Kidney epithelial cell (primary cell): ENCODE results near the gene ELP6. TPM values are rescaled to one million over a fixed set of nuclear protein-coding genes. Genes with fewer than 3 reads are reported as not detected.

Experiments used
- DNase-seq: peaks from one replicate; pipeline ENCODE4 v3.0.0-alpha.2; 2010; ENCODE audit warnings: low read depth
- H3K27me3 ChIP-seq: 2 replicates; pipeline ENCODE4 v1.6.0; 2011; ENCODE audit warnings: low read length; ENCODE audit not compliant: control insufficient read depth, insufficient read depth
- H3K36me3 ChIP-seq: 2 replicates; pipeline ENCODE4 v1.5.1; 2011; ENCODE audit warnings: low read length; ENCODE audit not compliant: control insufficient read depth, insufficient read depth
- H3K4me3 ChIP-seq: 2 replicates; pipeline ENCODE4 v1.5.1; 2011; ENCODE audit warnings: low read depth, mild to moderate bottlenecking, control low read depth, low read length
- total RNA-seq: library from RNA; depleted of rRNA; stranded (reverse); fragments of >200 nt; gene quantifications from 2 replicates; pipeline ENCODE4 v1.2.3, GENCODE V29; 2015
- TF ChIP-seq, protein P1 (sequence below): IDR thresholded peaks from 2 replicates; pipeline ENCODE4 v1.5.1; 2011; ENCODE audit warnings: mild to moderate bottlenecking, moderate library complexity, low read length, control low read depth, inconsistent platforms; ENCODE audit not compliant: insufficient read depth, poor library complexity, severe bottlenecking

ELP6 gene
- total RNA-seq, 1 donor from 2014 or later: 29.5 TPM

DNA sequence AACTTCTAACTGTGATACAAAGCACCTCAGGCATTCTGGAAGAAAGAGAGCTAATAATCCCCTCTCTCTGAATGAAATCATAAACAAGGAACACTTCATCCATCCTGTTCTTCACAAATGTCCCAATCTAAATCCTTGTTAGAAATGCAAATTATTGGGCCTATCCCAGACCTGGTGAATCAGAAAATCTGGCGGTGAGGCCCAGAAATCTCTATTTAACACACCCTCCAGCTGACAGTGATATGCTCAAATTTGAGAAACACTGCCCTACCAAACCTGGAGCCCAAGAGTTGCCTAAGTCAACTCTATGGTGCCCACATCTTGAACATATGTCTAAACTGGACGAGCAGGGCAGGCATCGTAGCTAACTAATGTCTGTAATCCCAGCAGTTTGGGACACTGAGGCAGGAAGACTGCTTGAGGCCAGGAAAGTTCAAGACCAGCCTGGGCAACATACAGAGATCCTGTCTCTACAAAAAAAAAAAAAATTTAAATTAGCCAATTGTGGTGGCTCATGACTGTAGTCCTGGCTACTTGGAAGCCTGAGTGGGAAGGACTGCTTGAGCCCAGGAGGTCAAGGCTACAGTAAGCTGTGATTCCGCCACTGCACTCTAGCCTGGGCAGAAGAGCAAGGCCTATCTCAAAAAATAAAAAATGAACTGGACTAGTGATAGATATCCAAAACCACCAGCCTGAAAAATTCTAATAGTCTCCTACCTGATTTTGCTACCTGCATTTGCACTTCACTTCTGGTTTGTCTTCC lies 60.9 kb downstream of the ELP6 start:
- TF ChIP-seq, protein P1, sequence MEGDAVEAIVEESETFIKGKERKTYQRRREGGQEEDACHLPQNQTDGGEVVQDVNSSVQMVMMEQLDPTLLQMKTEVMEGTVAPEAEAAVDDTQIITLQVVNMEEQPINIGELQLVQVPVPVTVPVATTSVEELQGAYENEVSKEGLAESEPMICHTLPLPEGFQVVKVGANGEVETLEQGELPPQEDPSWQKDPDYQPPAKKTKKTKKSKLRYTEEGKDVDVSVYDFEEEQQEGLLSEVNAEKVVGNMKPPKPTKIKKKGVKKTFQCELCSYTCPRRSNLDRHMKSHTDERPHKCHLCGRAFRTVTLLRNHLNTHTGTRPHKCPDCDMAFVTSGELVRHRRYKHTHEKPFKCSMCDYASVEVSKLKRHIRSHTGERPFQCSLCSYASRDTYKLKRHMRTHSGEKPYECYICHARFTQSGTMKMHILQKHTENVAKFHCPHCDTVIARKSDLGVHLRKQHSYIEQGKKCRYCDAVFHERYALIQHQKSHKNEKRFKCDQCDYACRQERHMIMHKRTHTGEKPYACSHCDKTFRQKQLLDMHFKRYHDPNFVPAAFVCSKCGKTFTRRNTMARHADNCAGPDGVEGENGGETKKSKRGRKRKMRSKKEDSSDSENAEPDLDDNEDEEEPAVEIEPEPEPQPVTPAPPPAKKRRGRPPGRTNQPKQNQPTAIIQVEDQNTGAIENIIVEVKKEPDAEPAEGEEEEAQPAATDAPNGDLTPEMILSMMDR: no peak
- no peak overlapping the region for H3K4me3 ChIP-seq

More for the DNA sequence above, 60.9 kb downstream of the ELP6 start:
- Histone ChIP-seq H3K27me3 (no peaks in the 10 kb centered on the region), H3K36me3 (no peaks in the 10 kb centered on the region)
- DNase-seq: no peak

Other genes starting within 250 kb of the ELP6 start
- 7.1 and 14.5 TPM in 2 replicates for gene KIF9, start 230.9 kb downstream of the ELP6 start, total RNA-seq
- gene KLHL18, start 230.8 kb downstream of the ELP6 start, total RNA-seq: 21.5 and 26.3 TPM in 2 replicates
- gene PTPN23, start 132.7 kb downstream of the ELP6 start, total RNA-seq: 20.9 and 31.1 TPM in 2 replicates
- 67.4 and 70.9 TPM in 2 replicates for gene SCAP, start 37.8 kb downstream of the ELP6 start, total RNA-seq
- 0.48 and 0.71 TPM in 2 replicates for gene CSPG5, start 65.2 kb upstream of the ELP6 start, total RNA-seq